GM19438 (cell line): ENCODE data around the gene IREB2.

ENCODE experiments used
- ATAC-seq: cut with Tn5 transposase; IDR thresholded peaks from one replicate; pipeline ENCODE4 v1.9.1; 2021; ENCODE audit warnings: low read depth; ENCODE audit not compliant: unreplicated experiment

Gene IREB2

DNA sequence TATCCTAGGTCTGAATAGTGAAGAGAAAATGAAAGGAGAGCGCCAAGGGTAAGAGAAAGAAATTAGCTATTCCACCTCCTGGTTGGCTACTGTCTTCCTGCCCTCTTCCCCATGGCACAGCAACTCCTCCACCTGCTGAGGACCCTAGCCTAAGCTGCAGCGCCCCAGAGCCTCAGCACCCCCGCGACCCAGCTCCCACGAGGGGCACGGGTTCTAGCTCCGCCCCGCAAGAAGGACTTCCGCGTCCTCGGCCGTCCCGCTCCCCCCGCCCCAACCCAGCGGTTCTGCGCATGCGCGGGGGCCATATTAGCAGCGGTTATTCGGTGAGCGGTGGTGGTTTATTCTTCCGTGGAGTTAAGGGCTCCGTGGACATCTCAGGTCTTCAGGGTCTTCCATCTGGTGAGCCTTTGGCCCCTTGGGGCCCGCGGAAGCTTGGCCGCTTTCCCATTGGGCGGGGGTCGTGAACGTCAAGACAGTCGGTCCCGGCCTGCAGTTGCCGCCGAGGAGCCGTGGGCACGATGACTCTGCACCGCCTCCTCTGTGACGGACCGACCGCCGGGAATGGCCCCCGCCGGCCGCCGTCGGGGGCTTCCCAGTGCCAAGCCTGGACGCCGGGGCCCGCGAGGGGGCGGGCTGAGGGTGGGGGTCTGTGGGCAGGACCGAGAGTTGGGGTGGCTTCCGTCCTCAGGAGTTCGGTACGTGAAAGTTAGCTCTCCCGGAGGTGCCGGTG is 102.3 kb downstream of the IREB2 start, which contains the start of gene PSMA4:
TSS of gene PSMA4 (plus strand) at position 304 of the 730 bp plus-strand sequence. CDS start 1,484 bp downstream, outside the sequence.
- ATAC-seq = peak; percentile 72

- ATAC-seq = no peak
Observed at GRCh38 chr15:78540871-78541743, 103.1 kb downstream of the IREB2 start.

- ATAC-seq = no peak
Observed at GRCh38 chr15:78541744-78542034, 103.7 kb downstream of the IREB2 start.

- ATAC-seq = no peak
Observed at GRCh38 chr15:78542647-78543046, 104.6 kb downstream of the IREB2 start.

GRCh38 chr15:78550194-78550593 is 112.2 kb downstream of the IREB2 start:
- ATAC-seq = no peak

- no peak for ATAC-seq
Observed at GRCh38 chr15:78550815-78551214, 112.8 kb downstream of the IREB2 start.
